ENCODE data around the gene TRIM34. TPM values are rescaled to one million over a fixed set of nuclear protein-coding genes. Genes with fewer than 3 reads are reported as not detected.

Gene TRIM34
- total RNA-seq, 1 experiment from 2014 or later: 10.6 TPM

DNA sequence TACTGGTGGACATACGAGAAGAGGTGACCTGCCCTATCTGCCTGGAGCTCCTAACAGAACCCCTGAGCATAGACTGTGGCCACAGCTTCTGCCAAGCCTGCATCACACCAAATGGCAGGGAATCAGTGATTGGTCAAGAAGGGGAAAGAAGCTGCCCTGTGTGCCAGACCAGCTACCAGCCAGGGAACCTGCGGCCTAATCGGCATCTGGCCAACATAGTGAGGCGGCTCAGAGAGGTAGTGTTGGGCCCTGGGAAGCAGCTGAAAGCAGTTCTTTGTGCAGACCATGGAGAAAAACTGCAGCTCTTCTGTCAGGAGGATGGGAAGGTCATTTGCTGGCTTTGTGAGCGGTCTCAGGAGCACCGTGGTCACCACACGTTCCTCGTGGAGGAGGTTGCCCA lies 21.5 kb upstream of the TRIM34 start:
- Histone ChIP-seq H3K9me3 (replicated peaks) (no peaks in the 10 kb centered on the region), H3K27me3 (replicated peaks) (no peaks in the 10 kb centered on the region), H3K27ac (no peak overlapping the region), H3K4me3 (no peak overlapping the region), H3K4me1 (replicated peaks) (peaks cover 33% of the 10 kb centered on the region), H3K36me3 (peaks cover 25% of the 10 kb centered on the region)
- no peak for DNase-seq (ENCODE audit: low read depth in 1 of 2, low spot score in 2 of 2)

DNA sequence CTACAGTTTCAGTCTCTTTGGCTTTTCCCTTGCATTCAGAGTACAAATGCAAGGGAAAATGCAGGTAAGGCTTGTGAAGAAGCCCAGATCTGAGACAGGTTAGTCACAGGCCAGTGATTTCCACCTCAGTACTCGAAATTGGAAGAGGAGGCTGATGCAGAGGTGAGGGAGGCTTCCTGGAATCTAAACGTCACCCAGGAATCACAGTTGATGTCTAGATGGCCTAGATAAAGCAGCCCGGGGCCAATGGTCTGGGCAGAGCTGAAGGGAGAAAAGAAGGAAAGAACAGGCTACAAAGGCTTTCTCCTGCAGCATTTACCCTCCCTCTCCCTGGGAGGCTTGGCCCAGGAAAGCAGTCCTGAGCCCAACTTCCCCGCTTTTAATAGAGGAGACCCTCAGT lies 19.9 kb upstream of the TRIM34 start:
- no peak overlapping the region for H3K27ac ChIP-seq
- peaks cover 26% of the 10 kb centered on the region for H3K36me3 ChIP-seq
- H3K27me3 ChIP-seq (replicated peaks): no peaks in the 10 kb centered on the region
- no peak overlapping the region for H3K4me3 ChIP-seq
- DNase-seq (ENCODE audit: low read depth in 1 of 2, low spot score in 2 of 2): no peak
- H3K4me1 ChIP-seq (replicated peaks): peaks cover 28% of the 10 kb centered on the region
- H3K9me3 ChIP-seq (replicated peaks): no peaks in the 10 kb centered on the region

- peaks cover 21% of the 10 kb centered on the region for H3K4me1 ChIP-seq (replicated peaks)
- 0 out of 2 replicates have a peak overlapping the region, but pooled peaks have one; percentile 9 for H3K27ac ChIP-seq
These were observed 19.0 kb upstream of the TRIM34 start for GRCh38 chr11:5605849-5606248.

GRCh38 chr11:5608808-5609207 lies 16.0 kb upstream of the TRIM34 start:
- peaks cover 32% of the 10 kb centered on the region for H3K36me3 ChIP-seq
- H3K9me3 ChIP-seq (replicated peaks): no peaks in the 10 kb centered on the region
- H3K27ac ChIP-seq: no peak overlapping the region
- no peaks in the 10 kb centered on the region for H3K27me3 ChIP-seq (replicated peaks)
- H3K4me3 ChIP-seq: no peak overlapping the region
- H3K4me1 ChIP-seq (replicated peaks): peaks cover 11% of the 10 kb centered on the region
- no peak for DNase-seq (ENCODE audit: low read depth in 1 of 2, low spot score in 2 of 2)

More at GRCh38 chr11:5605849-5606248, 19.0 kb upstream of the TRIM34 start:
- Histone ChIP-seq H3K36me3 (peaks cover 32% of the 10 kb centered on the region), H3K4me3 (no peak overlapping the region), H3K27me3 (replicated peaks) (no peaks in the 10 kb centered on the region), H3K9me3 (replicated peaks) (no peaks in the 10 kb centered on the region)
- peak; percentile 54 to 64 for DNase-seq (ENCODE audit: low read depth in 1 of 2, low spot score in 2 of 2)

DNA sequence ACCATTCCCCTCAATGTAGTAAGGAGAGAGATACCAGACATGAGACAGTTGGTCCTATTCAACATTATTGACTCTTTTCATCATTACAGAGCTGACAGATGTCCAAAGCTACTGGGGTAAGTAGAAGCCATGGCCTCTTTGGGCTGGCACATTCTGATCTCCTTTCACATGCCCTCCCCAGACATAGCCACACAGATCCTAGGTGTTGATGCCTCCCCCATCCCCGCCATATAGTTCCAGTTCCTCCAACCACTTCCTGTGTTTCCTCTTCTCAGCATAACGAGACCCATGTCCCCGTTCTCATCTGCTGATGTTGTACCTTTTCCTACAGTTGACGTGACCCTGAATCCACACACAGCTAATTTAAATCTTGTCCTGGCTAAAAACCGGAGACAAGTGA lies 14.4 kb upstream of the TRIM34 start:
- Histone ChIP-seq H3K36me3 (peaks cover 29% of the 10 kb centered on the region), H3K9me3 (replicated peaks) (no peaks in the 10 kb centered on the region), H3K27ac (no peak overlapping the region), H3K27me3 (replicated peaks) (no peaks in the 10 kb centered on the region), H3K4me1 (replicated peaks) (peaks cover 11% of the 10 kb centered on the region), H3K4me3 (no peak overlapping the region)
- no peak for DNase-seq (ENCODE audit: low read depth in 1 of 2, low spot score in 2 of 2)

GRCh38 chr11:5611627-5612026 lies 13.2 kb upstream of the TRIM34 start:
- Histone ChIP-seq H3K4me3 (no peak overlapping the region), H3K4me1 (replicated peaks) (no peaks in the 10 kb centered on the region), H3K36me3 (peaks cover 20% of the 10 kb centered on the region), H3K9me3 (replicated peaks) (no peaks in the 10 kb centered on the region), H3K27me3 (replicated peaks) (no peaks in the 10 kb centered on the region), H3K27ac (no peak overlapping the region)
- DNase-seq (ENCODE audit: low read depth in 1 of 2, low spot score in 2 of 2): no peak

GRCh38 chr11:5618807-5619206 lies 6.0 kb upstream of the TRIM34 start:
- Histone ChIP-seq H3K27me3 (replicated peaks) (no peaks in the 10 kb centered on the region), H3K9me3 (replicated peaks) (no peaks in the 10 kb centered on the region), H3K4me1 (replicated peaks) (peaks cover 31% of the 10 kb centered on the region), H3K27ac (peak overlapping the region; percentile 51), H3K36me3 (no peaks in the 10 kb centered on the region), H3K4me3 (no peak overlapping the region)
- peak in 1 of 2 experiments; percentile 42 for DNase-seq (ENCODE audit: low read depth in 1 of 2, low spot score in 2 of 2)

GRCh38 chr11:5620651-5621521 lies 3.9 kb upstream of the TRIM34 start:
- peak in 1 of 2 experiments; percentile 62 for DNase-seq (ENCODE audit: low read depth in 1 of 2, low spot score in 2 of 2)
- Histone ChIP-seq H3K36me3 (no peaks in the 10 kb centered on the region), H3K4me1 (replicated peaks) (peaks cover 43% of the 10 kb centered on the region), H3K4me3 (no peak overlapping the region), H3K27ac (peak overlapping the region; percentile 48), H3K9me3 (replicated peaks) (no peaks in the 10 kb centered on the region), H3K27me3 (replicated peaks) (no peaks in the 10 kb centered on the region)

DNA sequence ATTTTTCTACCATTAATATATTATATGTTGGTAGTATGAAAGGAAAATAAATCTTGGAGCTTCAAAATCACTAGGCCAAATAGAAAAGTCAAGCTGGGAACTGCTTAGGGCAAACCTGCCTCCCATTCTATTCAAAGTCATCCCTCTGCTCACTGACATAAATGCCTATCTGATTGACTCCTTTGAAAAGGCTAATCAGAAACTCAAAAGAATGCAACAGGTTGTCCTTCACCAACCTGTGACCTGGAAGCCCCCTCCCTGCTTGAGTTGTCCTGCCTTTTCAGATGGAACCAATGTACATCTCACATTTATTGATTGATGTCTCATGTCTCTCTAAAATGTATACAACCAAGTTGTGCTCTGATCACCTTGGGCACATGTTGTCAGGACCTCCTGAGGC lies 3.2 kb upstream of the TRIM34 start:
- Histone ChIP-seq H3K4me3 (no peak overlapping the region), H3K27me3 (replicated peaks) (no peaks in the 10 kb centered on the region), H3K4me1 (replicated peaks) (peaks cover 46% of the 10 kb centered on the region), H3K27ac (peak overlapping the region; percentile 48; the same call in 1 of the 2 replicates), H3K9me3 (replicated peaks) (no peaks in the 10 kb centered on the region), H3K36me3 (no peaks in the 10 kb centered on the region)
- no peak for DNase-seq (ENCODE audit: low read depth in 1 of 2, low spot score in 2 of 2)

GRCh38 chr11:5622802-5623201 lies 2.0 kb upstream of the TRIM34 start:
- Histone ChIP-seq H3K4me3 (no peak overlapping the region), H3K9me3 (replicated peaks) (no peaks in the 10 kb centered on the region), H3K27me3 (replicated peaks) (no peaks in the 10 kb centered on the region), H3K27ac (no peak overlapping the region), H3K36me3 (no peaks in the 10 kb centered on the region), H3K4me1 (replicated peaks) (peaks cover 46% of the 10 kb centered on the region)
- no peak for DNase-seq (ENCODE audit: low read depth in 1 of 2, low spot score in 2 of 2)

GRCh38 chr11:5625281-5625680 lies 480 bp downstream of the TRIM34 start:
- peaks cover 31% of the 10 kb centered on the region for H3K4me1 ChIP-seq (replicated peaks)
- H3K36me3 ChIP-seq: no peaks in the 10 kb centered on the region
- no peak for DNase-seq (ENCODE audit: low read depth in 1 of 2, low spot score in 2 of 2)
- H3K9me3 ChIP-seq (replicated peaks): no peaks in the 10 kb centered on the region
- H3K27me3 ChIP-seq (replicated peaks): no peaks in the 10 kb centered on the region
- peak overlapping the region; percentile 49 for H3K4me3 ChIP-seq
- H3K27ac ChIP-seq: no peak overlapping the region; the same call in 1 of the 2 replicates

GRCh38 chr11:5626196-5626595 lies 1.4 kb downstream of the TRIM34 start:
- H3K27ac ChIP-seq: no peak overlapping the region
- H3K4me1 ChIP-seq (replicated peaks): peaks cover 22% of the 10 kb centered on the region
- no peaks in the 10 kb centered on the region for H3K36me3 ChIP-seq
- DNase-seq (ENCODE audit: low read depth in 1 of 2, low spot score in 2 of 2): no peak
- H3K9me3 ChIP-seq (replicated peaks): no peaks in the 10 kb centered on the region
- H3K4me3 ChIP-seq: no peak overlapping the region
- no peaks in the 10 kb centered on the region for H3K27me3 ChIP-seq (replicated peaks)

GRCh38 chr11:5631417-5631816 lies 6.6 kb downstream of the TRIM34 start:
- no peaks in the 10 kb centered on the region for H3K27me3 ChIP-seq (replicated peaks)
- H3K4me1 ChIP-seq (replicated peaks): no peaks in the 10 kb centered on the region
- DNase-seq (ENCODE audit: low read depth in 1 of 2, low spot score in 2 of 2): no peak
- no peak overlapping the region for H3K4me3 ChIP-seq
- no peaks in the 10 kb centered on the region for H3K9me3 ChIP-seq (replicated peaks)
- H3K36me3 ChIP-seq: no peaks in the 10 kb centered on the region
- no peak overlapping the region for H3K27ac ChIP-seq

- Histone ChIP-seq H3K27me3 (replicated peaks) (no peaks in the 10 kb centered on the region), H3K36me3 (no peaks in the 10 kb centered on the region), H3K4me3 (no peak overlapping the region), H3K4me1 (replicated peaks) (no peaks in the 10 kb centered on the region), H3K9me3 (replicated peaks) (no peaks in the 10 kb centered on the region), H3K27ac (no peak overlapping the region)
- DNase-seq (ENCODE audit: low read depth in 1 of 2, low spot score in 2 of 2): no peak
These were observed 7.3 kb downstream of the TRIM34 start for GRCh38 chr11:5631969-5632635.
